Stimulated activated CD4-positive, alpha-beta T cell treated with anti-CD3 and anti-CD28 coated beads, TNF-alpha, amount 100 ng/mL, for 24 hours (primary cell): ENCODE results near the gene CANX.
"Not testable (repeated sequence)": the region's sequence is repeated elsewhere in the genome, so short reads cannot be mapped to it uniquely, and the experiment has no call there.

Experiments
- DNase-seq, 3 experiments: peaks; one replicate each; pipeline ENCODE4 v3.0.0-alpha.2; 2020; ENCODE audit warnings: low read depth in 3 of 3

Gene CANX

GRCh38 chr5:179697993-179698934 is 503 bp upstream of the CANX start:
- DNase-seq = peak; percentile 98 to 99 (median 99)

- peak in 1 of 3 experiments; percentile 35 for DNase-seq
Observed at GRCh38 chr5:179699616-179700237, 960 bp downstream of the CANX start.

DNA sequence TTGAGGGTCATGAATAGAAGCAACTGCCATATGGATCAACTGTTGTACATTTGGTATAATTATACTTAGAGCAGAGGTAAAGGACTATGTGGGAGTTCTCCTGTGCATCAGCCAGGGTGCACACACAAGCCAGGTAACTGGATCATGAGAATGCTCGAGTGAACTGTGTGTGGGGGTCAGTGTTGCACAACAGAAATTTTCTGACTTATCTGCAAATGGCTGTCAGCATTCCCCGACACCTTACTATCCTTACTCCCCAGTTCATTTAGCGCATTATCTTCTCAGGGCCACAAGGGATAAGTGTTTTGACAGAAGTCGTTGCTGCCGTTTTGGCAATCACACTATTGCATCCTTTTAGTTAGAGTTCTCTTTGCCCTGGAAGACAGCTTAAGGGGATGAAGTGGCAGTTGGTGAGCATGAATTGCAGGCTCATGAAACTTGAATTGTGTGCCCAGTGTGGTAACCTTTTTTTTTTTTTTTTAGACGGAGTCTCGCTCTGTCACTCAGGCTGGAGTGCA is 1.7 kb downstream of the CANX start:
- DNase-seq = no peak

DNA sequence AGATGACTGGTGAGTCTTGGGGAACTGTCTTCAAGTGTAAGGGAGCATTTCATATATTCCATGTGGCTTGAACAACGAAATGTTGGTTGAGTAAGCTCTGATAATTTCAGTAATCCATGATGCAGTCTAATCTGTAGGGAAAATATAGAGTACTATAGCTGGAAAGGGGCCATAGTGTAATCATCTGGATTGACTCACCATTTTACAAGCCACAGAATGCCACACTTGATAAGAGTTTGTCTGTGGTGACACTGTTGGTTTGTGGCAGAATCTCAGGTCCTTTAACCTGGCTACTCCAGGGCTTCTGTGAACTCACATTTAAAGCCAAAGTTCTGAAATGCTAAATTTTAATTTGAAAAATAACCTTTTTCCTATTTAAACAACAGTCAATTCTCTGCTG is 17.5 kb downstream of the CANX start:
- no peak for DNase-seq

DNA sequence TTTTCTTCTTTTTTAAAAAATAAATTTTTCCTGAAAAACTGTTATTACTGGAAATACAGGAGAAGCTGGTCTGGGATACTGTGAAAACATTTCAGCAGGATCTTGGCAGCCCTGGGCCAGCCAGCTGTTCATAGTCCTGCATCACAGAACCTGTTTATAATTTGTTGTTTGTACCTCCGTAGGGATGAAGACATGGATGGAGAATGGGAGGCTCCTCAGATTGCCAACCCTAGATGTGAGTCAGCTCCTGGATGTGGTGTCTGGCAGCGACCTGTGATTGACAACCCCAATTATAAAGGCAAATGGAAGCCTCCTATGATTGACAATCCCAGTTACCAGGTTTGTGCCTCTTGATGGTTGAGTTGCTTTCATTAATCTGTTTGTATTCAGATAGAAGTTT is 21.5 kb downstream of the CANX start:
- no peak for DNase-seq

- DNase-seq = no peak
Observed at GRCh38 chr5:179724163-179724562, 25.4 kb downstream of the CANX start.

DNA sequence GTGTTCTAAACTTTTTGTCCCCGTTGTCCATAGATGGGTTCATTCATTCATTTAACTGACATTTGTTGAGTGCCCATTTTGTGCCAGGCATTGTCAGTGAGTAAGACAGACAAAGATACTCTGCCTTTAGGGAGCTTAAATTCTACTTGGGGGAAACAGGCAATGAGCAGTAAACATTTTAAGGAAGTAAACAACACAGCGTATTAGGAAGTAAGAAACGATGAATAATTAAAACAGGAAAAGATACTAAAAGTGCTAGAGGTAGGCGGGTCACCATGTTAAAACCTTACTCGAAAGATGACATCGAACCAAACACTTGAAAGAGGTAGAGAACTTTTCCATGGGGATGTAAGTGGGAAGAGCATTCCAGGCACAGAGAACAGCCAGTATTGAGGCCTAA is 28.3 kb downstream of the CANX start:
- DNase-seq = no peak

DNA sequence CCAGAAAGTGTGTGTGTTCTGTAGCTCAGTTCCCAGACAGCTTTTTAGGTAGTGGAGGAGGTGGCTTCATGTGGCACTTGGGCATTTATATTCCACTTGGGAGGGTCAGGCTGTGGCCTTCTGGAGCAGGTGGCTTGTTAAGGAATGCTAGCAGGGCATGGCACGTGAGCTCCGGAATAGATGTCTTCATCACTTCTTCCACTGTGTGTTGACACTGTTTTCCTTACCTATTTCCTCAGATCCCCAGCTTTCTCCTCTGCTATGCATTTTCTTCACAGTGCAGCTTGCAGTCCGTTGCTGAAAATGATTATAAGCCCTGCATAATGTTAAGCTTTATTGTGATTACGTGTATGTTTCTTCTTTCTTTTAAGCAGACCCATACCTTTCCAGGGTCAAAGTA is 30.5 kb downstream of the CANX start:
- no peak for DNase-seq

DNA sequence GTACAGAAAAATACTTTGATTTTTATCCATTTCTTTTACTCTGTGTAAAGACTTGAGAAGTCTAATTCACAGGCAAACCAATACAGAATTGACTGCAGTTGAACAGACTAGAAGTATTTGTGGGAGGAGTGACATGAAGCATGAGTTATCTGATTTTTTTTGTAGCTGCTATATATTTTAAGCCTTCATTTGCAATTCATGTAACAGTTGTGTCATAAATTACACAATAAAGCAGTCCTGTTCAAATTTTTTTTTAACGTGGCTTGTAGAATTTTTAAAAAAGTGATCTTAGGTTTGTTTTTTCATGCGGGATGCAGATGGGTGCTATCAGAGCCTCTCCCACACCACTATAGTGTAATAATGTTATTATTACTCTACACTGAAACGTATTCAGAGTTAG is 31.0 kb downstream of the CANX start:
- no peak for DNase-seq

- no peak for DNase-seq
Observed at GRCh38 chr5:179730356-179730755, 31.6 kb downstream of the CANX start.

DNA sequence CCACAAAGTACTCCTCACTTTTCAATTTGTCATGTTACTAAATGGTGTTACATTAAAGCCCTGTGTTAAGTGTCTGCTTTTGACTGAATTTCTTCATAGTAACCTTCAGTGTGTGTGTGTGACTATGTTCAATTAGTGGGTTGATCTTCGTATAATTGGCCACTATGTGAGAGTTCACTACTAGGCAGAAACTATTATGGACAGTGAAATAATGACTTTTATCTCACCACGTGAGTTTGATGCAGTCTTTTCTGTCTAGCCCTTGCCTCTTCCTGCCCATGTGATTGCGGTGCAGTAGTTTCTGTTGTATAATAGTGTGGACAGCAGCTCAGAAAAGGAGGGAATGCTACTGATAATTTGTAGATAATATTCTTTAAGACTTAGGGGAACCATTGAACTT is 32.1 kb downstream of the CANX start:
- no peak for DNase-seq

- DNase-seq = peak in 1 of 3 experiments; percentile 26
Observed at GRCh38 chr5:179731791-179732411, 33.1 kb downstream of the CANX start.

DNA sequence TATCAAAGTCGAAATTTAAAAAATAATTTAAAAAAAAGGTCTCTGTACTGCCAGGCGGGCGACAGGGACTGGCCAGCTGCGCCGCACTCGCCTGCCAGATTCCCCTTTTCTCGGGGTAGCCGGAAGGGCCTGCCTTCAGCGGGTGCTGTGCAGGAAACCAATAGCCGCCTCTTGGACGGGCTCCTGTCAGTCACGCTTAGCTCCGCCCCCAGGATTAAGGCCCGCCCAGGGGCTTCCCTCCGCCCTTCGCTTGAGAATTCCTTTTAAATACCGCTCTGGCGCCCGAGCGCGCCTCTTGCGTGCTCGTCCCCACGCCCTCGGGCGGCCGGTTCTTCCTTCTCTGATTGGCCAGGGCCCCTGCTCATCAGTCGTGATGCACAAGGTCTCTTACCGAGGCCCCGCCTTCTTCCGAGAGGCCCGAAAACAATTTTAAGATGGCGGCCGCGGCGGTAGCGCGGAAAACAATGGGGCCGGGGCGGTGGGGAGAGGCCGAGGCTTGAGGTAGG is 33.7 kb downstream of the CANX start, which contains the start of gene MAML1:
Gene MAML1, plus strand, starts transcription at position 411 of the 506 bp plus-strand sequence. CDS start 291 bp downstream, outside the sequence.
- DNase-seq = peak; percentile 98 to 99 (median 98)

DNA sequence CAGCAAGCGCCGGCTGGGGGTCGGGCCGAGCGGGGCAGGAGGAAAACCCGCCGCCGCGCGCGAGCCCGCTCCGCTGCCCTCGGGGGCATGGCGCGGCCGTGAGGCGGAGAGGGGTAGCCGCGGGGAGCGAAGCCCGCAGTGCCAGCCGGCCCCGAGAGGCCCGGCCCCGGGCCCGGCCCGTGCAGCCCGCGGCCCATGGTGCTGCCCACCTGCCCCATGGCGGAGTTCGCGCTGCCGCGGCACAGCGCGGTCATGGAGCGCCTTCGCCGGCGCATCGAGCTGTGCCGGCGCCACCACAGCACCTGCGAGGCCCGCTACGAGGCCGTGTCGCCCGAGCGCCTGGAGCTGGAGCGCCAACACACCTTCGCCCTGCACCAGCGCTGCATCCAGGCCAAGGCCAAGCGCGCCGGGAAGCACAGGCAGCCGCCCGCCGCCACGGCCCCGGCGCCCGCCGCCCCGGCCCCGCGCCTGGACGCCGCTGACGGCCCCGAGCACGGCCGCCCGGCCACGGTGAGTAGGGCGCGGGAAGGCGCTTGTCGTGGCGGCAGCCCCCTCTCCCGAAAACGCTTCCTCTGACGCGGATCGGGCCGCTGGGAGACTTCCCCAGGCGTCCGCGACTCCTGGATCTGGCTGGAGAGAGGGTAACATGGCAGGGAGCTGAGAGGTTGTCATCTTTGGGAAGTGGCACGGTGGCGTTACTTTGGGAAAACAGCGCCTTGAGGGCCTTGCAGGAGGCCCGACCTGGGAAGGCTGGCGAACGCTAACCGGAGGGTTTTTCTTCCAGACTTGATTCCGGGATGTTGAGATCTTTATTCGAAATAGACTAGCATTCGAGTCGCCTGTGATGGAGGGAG is 34.4 kb downstream of the CANX start:
- peak in 1 of 3 experiments; percentile 34 for DNase-seq

- no peak for DNase-seq
Observed at GRCh38 chr5:179733772-179734126, 35.0 kb downstream of the CANX start.

DNA sequence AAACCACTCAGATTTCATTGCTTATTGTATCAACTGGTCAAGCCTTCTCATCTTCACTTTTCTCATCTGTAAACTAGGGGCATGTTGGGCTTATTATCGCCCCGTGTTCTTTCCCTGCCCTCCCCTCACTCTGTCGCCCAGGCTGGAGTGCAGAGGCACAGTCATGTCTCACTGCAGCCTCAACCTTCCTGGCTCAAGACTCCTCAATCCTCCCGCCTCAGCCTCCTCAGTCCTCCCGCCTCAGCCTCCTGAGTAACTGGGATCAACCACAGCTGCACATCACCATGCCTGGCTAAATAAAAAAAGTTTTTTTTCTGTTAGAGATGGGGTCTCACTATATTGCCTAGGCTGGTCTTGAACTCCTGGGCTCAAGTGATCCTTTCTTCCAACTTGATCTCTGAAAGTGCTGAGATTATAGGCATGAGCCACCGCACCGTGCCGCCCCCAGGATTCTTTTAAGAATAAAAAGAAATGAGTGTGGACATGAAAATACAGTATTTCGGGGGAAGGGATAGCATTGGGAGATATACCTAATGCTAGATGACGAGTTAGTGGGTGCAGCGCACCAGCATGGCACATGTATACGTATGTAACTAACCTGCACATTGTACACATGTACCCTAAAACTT is 35.9 kb downstream of the CANX start:
- no peak for DNase-seq

GRCh38 chr5:179738742-179739141 is 40.0 kb downstream of the CANX start:
- no peak for DNase-seq

- DNase-seq = not testable (repeated sequence)
Observed at GRCh38 chr5:179744106-179744505, 45.3 kb downstream of the CANX start.

DNA sequence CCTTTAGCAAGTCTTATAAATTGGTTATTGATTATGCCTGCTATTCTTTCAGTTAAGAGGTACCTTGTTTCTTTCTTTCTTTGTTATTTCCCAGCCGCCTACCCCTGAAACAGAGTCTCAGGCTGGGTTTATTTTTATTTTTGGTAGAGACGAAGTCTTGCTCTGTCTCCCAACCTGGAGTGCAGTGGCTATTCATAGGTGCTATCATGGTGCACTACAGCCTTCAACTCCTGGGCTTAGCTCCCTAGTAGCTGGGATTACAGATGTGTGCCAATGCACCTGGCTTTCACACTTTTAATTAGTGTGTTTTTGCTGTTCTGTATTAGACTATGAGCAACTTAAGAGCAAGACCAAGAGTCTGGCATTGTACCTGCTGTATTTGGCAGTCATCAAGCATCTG is 48.1 kb downstream of the CANX start:
- DNase-seq = no peak

DNA sequence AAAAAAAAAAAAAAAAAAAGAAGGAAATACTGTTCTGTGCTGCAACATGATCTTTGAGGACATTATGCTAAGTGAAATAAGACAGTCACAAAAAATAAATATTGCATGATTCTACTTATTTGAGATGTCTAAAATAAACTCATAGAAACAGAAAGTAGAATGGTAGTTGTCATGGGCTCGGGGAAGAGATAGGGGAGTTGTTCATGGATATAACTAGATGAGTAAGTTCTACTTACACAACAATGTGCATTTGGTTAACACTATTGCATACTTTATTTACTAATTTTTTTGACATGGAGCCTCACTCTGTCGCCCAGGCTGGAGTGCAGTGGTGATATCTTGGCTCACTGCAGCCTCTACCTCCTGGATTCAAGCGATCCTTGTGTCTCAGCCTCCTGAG is 49.0 kb downstream of the CANX start:
- DNase-seq = no peak
